GM12873 (cell line): Measurements from ENCODE around the gene TUBGCP4.

Source experiments
- TF ChIP-seq, protein P1 (sequence below): IDR thresholded peaks from 2 replicates; pipeline ENCODE4 v1.5.1; 2012; ENCODE audit warnings: low read depth, mild to moderate bottlenecking, moderate library complexity, low read length, control low read depth; ENCODE audit not compliant: insufficient read depth; ENCODE audit errors: missing control alignments

The TUBGCP4 gene

DNA sequence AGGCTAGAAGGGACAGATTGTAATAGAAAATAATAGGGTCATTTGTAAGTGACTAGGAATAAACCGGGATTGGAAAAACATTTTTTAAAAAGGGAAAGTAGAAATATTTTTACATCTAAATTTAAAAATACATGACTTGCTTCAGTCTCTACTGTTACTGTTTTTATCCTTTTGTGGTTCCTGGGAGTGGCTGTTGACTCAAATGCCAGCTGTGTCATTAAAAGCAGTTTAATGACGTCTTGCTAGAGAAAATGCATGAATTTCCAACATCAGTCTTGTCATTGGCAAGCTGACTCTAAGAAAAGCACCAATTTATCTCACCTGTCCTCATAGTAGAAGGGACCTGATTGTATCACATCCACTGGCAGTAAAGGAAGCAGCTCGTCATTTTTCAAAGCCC is 23.8 kb upstream of the TUBGCP4 start:
- TF ChIP-seq, protein P1, sequence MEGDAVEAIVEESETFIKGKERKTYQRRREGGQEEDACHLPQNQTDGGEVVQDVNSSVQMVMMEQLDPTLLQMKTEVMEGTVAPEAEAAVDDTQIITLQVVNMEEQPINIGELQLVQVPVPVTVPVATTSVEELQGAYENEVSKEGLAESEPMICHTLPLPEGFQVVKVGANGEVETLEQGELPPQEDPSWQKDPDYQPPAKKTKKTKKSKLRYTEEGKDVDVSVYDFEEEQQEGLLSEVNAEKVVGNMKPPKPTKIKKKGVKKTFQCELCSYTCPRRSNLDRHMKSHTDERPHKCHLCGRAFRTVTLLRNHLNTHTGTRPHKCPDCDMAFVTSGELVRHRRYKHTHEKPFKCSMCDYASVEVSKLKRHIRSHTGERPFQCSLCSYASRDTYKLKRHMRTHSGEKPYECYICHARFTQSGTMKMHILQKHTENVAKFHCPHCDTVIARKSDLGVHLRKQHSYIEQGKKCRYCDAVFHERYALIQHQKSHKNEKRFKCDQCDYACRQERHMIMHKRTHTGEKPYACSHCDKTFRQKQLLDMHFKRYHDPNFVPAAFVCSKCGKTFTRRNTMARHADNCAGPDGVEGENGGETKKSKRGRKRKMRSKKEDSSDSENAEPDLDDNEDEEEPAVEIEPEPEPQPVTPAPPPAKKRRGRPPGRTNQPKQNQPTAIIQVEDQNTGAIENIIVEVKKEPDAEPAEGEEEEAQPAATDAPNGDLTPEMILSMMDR = no peak

DNA sequence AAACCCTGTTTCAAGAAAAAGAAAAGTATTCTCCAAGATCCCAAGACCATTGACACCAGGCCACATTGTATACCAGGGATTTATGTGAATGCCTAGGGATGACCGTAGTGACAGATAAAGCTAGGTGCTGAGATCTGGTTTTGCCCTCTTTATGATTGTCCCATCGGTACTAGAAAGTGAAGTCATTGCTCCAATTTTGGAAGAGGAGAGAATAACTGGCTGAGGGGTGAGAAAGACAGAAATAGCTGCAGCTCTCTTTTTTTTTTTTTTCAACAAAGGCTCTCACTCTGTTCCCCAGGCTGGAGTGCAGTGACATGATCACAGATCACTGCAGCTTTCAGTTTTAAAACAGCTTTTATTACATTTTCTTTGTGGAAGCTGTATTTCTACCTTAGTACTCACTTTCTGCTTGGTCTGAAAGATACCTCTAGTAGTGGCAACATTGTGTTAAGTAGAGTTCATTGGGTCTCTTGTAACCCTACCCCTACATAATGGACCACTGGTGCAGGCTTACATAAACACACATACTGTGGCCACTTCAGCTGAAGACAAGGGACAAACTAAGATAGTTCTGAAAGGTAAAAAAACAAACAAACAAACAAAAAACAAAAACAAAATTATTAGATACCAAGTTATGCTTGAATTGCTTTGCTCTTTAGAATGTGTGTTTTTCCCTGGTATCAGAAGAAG is 18.1 kb upstream of the TUBGCP4 start:
- TF ChIP-seq, protein P1 = no peak

DNA sequence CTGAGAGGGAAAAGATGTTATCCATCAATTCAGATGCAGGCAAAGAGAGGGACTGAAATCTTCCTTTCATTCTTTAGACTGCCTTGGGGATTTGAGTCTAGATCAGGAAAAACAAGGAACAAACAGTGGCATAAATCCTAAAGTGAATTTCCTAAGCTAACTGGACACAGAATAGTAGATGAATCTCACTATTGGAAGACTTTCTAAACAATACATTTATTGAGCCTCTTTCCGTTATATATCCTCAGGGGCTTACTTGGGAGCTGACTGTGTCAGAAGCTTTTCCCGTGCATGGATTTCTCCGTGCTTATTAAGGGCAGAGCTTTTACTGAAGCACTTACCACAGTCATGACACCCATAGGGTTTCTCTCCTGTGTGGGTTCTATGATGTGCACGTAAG is 10.1 kb upstream of the TUBGCP4 start:
- TF ChIP-seq, protein P1 = no peak

DNA sequence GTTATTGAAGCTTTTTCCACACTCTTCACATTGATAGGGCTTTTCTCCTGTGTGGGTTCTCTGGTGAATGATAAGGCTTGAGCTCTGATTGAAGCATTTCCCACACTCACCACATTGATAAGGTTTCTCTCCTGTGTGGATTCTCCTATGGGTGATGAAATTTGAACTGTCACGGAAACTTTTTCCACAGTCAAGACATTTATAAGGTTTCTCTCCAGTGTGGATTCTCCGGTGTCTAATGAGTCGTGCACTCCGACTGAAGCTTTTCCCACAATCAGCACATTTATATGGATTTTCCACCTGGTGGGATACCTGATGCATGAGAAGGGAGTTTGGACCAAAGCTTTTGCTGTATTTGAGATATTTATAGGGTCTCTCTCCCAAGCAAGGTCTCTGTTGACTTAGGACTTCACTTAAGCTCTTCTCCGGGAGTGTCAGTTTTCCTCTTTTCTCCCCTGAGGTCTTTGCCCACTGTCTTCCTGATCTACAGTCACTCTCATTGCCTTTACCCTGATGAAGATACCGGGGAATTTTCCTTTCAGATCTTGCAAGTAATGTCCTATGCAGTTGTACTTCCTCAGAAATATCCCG is 9.5 kb upstream of the TUBGCP4 start:
- TF ChIP-seq, protein P1 = no peak

DNA sequence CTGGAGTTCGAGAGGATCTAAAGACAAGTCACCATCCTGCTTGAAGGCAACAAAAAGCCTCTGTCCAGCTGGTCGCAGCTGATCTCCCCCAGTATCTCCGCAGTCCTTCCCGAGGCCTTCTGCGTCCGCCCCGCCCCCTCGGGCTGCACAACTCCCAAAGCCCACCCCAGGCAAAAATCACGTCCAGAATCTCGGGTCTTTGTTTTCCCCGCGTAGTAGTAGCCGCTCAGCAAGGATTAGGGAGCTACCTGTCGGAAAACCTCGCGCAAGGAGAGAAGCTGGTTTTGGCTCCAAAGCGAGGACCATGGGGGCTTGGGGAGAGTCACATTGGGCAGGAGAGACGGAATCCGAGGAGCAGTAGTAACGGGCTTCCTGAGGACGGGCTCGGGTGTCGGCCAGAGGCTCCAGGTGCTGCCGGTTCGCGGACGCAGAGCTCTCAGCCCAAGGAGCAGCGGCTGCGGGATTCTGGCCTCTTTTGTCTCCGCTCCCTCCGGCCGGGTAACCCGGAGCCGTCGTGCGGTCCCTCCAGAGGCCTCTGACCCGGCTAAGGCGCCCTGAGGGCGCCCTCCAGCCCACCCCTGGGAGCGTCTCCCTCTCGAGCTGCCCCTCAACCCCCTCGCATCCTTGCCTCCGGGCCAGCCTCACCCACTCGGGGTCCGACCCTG is 459 bp upstream of the TUBGCP4 start:
- TF ChIP-seq, protein P1 = no peak

DNA sequence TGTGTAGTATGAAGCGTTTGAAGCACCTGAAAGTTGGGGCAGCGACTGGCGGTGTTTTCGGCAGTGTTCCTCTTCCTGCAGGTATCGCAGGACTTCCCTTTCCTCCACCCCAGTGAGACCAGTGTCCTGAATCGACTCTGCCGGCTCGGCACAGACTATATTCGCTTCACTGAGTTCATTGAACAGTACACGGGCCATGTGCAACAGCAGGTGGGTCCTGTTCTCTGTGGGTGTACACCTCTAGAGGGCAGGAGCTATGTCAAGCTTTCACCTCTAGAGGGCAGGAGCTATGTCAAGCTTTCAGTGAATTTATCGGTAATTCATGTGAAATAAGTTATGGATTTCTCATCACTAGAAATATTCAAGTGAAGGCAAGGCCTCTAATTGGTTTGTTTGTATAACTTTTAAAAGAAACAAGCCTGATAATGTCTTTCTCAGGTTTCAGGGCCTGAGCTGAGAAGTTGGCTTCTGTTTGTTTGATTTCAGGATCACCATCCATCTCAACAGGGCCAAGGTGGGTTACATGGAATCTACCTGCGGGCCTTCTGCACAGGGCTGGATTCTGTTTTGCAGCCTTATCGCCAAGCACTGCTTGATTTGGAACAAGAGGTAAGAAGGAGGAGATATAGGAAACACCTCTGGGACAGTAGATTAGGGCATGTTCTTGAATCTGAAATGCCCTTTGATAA is 5.3 kb downstream of the TUBGCP4 start:
- TF ChIP-seq, protein P1 = peak; percentile 83

DNA sequence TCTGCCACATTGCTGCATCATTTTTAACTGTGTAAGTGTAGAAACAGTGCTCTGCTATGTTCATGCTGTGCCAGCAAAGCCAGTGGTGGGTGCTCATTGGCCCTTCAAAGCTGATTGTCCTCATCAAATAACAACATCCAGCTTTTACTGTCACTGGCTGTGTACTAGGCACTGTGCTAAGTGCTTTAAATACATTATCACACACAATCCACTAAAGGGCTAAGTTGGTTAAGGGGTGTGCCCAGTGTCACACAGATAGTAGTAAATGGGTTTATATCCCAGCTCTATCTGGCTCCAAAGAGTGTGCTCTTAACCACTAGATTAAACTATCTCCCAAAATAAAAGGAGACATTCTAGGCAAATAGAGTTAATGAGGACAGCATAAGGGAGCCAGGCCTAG is 7.7 kb downstream of the TUBGCP4 start:
- TF ChIP-seq, protein P1 = no peak
